ENCODE results near the gene RCBTB2.

GRCh38 chr13:48492096-48492440 lies 40.8 kb downstream of the RCBTB2 start:
- no peak for TF ChIP-seq CTCF (IDR thresholded peaks at IDR 0.05)
- TF ChIP-seq POLR2A (IDR thresholded peaks at IDR 0.05): no peak
